ENCODE results near the gene ANKRD7.

ANKRD7 gene, protein sequence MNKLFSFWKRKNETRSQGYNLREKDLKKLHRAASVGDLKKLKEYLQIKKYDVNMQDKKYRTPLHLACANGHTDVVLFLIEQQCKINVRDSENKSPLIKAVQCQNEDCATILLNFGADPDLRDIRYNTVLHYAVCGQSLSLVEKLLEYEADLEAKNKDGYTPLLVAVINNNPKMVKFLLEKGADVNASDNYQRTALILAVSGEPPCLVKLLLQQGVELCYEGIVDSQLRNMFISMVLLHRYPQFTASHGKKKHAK

DNA sequence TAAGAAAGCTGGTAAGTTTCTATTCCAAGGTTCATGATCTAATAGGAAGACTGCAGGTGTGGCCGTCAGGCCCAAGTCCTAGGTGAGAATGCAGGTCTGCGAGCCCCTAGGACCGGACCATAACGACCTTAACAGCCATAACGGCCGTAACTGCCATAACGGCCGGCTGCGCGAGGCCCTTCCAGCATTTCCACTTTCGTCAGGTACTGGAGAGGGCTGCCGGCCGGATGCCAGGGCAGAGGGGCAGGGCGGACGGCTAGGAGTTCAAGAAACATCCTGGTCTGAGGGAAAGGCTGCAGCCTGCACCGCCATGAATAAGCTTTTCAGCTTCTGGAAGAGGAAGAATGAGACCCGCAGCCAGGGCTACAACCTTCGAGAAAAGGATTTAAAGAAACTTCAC, at the start of gene ANKRD7:
ANKRD7 (plus strand) TSS at position 184 of the 400 bp plus-strand sequence; CDS start at position 311, 127 bp downstream.
- no peak within 1 kb of the TSS for H3K4me3 ChIP-seq (ENCODE audit: low read length)
- no peak for TF ChIP-seq ZNF274 (IDR thresholded peaks at IDR 0.05; ENCODE audit: low read depth, low read length)

DNA sequence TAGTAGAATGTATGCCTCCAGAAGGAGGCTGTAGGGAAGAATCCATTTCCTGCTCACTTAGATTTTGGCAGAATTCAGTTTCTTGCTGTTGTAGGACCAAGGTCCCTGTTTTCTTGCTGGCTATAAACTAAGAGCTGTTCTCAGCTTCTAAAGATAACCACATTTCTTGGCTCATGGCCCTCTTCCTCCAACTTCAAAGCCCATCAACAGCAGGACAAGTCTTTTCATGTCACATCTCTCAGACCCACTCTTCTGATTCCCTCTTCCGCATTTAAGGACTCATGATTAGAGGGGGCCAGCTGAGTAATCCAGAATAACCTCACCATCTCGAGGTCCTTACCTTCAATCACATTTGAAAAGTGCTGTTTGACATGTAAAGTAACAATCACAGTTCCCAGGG, 48.8 kb upstream of the ANKRD7 start:
- no peak for TF ChIP-seq ZNF274 (IDR thresholded peaks at IDR 0.05; ENCODE audit: low read depth, low read length)
- H3K4me3 ChIP-seq (ENCODE audit: low read length), result no peak overlapping the region

DNA sequence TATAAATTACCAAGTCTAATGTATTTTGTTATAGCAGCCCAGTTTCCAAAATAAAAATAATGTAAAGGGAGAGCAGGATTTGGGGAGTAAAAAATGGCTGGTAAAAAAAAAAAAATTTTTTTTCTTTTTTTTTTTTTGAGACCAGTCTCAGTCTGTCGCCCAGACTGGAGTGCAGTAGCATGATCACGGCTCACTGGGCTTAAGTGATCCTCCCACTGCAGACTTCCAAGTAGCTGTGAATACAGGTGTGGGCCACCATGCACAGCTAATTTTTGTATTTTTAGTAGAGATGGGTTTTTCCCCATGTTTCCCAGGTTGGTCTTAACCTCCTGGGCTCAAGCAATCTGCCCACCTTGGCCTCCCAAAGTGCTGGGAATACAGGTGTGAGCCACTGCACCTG, 45.3 kb upstream of the ANKRD7 start:
- H3K4me3 ChIP-seq (ENCODE audit: low read length), result no peak overlapping the region
- TF ChIP-seq ZNF274 (IDR thresholded peaks at IDR 0.05; ENCODE audit: low read depth, low read length), result no peak

DNA sequence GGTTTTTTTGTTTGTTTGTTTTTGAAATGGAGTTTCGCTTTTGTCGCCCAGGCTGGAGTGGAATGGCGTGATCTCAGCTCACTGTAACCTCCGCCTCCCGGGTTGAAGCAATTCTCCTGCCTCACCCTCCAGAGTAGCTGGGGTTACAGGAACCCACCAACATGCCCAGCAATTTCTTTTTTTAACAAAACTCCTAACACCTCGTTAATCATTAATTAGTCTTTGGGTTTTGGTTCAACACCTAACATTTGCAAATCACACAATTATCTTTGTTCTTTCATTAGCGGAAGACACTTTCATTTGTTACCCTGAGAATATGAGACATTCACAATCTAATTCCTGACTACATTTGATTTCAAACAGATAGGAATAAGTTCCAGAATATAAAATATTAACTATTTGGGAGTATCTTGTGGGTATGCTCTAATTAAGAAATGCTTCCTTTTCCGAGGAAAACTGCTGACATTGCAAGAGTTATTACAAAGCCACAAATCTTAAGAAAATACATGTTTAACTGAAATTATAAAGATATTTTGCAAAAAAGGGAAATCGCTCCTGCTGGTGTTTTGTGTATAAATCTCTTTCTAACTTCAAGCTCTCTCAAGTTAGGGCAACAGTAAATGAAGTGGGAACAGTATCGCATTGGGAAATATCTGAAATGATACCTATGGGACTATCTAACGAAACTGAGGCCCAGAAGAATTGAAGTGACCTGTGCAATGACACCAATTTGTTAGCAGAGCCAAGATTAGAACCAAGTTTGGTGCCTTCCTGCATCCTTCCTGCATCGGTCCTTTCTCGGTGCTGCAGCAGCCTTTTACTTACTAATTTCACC, 41.7 kb upstream of the ANKRD7 start:
- H3K4me3 ChIP-seq (ENCODE audit: low read length), result peak overlapping the region; percentile 97
- TF ChIP-seq ZNF274 (IDR thresholded peaks at IDR 0.05; ENCODE audit: low read depth, low read length), result no peak

DNA sequence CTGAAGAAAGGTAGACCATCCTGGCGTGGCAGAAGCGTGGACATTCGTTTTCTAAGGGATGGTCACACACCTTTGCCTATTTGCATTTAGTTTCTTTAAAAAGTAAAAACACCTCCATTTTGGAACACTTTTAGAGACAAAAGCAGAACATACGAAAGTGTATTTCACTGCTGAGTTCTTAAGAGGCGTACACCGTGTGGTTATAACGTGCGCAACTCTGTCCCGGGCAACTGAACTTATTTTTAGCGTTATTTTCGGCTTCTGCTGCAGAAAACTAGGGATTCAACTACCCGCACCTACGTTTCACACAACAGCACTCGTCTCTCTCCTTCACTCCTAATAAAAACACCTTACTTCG, 41.1 kb upstream of the ANKRD7 start:
- H3K4me3 ChIP-seq (ENCODE audit: low read length), result peak overlapping the region; percentile 97

DNA sequence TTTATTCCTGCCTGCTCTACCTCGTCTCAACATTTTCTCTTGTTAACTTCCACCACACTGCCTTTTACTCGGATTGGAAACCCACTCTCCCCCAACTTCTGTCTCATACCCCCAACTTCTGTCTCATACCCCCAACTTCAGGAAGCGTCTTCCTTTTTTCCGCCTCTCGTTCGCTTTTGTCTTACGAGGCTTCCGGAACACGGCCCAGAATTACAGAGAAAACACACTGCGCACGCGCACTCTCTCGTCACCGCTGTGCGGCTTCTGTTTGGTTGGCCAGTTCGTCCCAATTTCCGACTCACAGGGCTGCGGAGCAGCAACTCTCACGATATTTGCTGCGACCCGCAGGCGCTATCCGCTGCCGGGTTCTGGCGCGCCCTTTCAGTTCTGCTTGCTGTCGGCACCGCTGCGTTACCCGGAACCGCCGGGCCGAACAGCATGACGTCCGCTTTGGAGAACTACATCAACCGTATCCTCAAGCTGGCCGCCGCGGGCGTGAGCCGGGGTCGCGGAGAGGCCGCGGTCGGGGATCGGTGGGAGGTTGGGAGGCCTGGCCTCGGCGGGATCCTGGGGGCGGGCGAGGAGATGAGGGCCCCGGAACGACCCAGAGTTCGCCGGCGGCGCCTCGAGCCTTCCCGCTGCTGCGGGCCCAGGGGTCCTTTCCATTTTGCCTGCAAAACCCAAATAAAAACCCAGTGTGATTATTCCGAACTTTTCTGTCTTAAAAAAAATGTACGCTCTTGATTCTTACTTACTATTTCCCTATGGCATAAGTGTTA, 40.5 kb upstream of the ANKRD7 start, which contains the start of gene LSM8:
LSM8 (plus strand) TSS at position 379 of the 779 bp plus-strand sequence; CDS start at position 439, 60 bp downstream.
- peak within 1 kb of the TSS; percentile 97 for H3K4me3 ChIP-seq (ENCODE audit: low read length)
- no peak for TF ChIP-seq ZNF274 (IDR thresholded peaks at IDR 0.05; ENCODE audit: low read depth, low read length)

More for the DNA sequence above, 41.1 kb upstream of the ANKRD7 start:
- TF ChIP-seq ZNF274 (IDR thresholded peaks at IDR 0.05; ENCODE audit: low read depth, low read length), result no peak

DNA sequence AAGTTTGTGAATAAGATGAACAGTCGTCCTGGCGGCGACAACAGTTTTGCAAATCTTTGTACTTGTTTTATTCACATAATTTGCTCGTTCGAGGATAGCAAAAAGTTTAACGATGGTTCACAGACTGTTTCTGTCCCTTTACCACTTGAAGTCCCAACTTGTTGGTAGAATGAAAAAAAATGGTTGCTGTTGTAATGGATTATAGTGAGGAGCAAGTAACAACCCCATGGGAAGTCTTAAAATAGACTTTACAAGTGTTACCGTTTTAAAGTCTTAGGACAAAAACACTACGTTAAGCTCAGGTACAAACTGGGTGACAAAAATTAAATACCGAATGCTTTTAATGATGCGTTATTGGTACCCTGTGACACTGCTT, 40.0 kb upstream of the ANKRD7 start:
- H3K4me3 ChIP-seq (ENCODE audit: low read length), result peak overlapping the region; percentile 97
- TF ChIP-seq ZNF274 (IDR thresholded peaks at IDR 0.05; ENCODE audit: low read depth, low read length), result no peak

DNA sequence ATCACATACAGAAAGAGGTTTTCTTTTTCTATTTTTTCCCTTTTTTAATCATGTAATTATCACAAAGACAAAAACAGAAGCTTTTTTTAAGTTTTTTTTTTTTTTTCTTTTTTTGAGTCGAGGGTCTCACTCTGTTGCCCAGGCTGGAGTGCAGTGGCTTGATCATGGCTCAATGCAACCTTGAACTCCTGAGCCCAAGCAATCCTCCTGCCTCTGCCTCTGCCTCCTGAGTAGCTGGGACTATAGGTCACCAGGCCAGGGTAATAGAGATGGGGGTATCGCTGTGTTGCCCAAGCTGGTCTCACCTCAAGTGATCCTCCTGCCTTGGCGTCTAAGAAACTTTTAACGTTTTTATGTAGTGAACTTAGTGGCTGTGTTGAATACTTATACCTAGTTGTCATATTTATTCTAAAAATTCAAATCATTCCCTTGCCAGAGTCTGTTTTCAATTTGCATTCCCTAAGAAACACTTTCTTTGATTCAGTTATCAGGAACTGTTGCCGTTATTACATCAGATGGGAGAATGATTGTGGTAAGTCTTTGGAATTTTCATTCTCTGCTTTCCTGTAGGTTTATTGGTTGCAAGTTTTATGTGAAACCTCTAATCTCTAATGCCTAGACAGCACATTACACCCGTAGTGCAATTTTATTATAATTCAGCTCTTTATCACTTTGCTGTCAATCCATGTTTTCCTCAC, 39.2 kb upstream of the ANKRD7 start:
- TF ChIP-seq ZNF274 (IDR thresholded peaks at IDR 0.05; ENCODE audit: low read depth, low read length), result no peak
- peak overlapping the region; percentile 97 for H3K4me3 ChIP-seq (ENCODE audit: low read length)

DNA sequence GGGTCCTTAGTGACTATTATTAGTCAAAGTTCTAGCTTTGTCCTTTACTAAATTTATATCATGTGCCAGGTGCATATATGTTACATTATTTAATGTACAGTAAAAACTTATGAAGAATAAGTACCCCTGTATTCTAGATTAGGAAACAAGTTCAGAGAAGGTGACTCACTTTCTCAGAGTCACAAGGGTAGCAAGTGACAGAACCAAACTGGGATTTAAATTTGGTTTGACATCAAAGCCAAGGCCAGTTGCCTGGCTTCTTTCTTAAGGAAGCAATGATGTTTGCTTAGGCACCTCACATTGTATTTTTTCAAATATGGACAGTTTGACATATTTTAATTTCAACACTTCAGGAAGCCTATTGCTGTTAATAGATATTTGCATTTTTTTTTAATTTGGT, 38.0 kb upstream of the ANKRD7 start:
- TF ChIP-seq ZNF274 (IDR thresholded peaks at IDR 0.05; ENCODE audit: low read depth, low read length), result no peak
- no peak overlapping the region; the same call in 1 of the 2 replicates for H3K4me3 ChIP-seq (ENCODE audit: low read length)

DNA sequence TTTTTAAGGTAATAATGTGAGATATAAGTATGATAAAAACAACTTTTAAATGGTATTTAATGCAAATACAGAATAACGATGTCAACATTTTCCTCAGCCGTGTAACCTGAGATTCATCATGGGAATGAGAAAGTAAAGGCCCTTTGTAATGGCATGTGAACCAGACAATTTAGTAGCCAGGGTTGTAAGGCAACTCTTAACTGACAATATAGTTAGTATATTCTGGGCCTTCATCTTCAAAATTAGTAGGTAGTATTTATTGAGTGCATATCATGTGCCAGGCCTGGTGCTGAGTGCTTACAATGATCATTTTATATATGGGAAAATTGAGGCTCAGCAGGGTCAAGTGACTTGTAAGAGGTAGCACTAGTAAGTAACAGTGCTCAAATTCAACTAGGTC, 29.9 kb upstream of the ANKRD7 start:
- H3K4me3 ChIP-seq (ENCODE audit: low read length), result no peak overlapping the region

DNA sequence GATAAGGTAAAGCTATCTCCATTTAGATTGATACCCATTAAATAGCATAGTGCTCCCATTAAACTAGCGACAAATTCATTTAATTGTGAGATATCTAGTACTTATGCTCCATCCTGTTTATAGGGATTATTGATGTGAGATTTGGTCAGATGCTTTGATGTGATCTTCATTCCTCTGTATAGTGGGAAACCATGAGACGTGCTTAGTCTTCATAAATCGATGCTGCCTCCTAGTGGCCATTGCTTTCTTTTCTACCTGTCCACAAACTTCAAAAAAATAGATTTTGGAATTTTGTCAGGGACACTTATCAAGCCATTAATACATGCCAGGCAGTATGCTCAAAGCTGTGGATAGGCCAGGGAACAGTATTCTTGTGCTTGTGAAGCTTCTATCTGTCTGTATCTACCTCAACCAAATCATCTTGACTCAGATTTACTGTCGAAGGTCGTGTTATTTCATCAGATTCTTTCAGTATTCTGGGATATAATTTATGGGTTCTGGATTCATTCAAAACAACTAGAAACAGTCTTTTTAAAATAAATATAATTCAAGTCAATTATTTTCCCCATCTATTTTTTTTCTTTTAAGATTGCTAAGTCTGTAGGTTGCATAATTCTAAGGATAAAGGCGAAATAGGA, 28.5 kb upstream of the ANKRD7 start:
- H3K4me3 ChIP-seq (ENCODE audit: low read length), result no peak overlapping the region
- no peak for TF ChIP-seq ZNF274 (IDR thresholded peaks at IDR 0.05; ENCODE audit: low read depth, low read length)

More for the DNA sequence above, 29.9 kb upstream of the ANKRD7 start:
- no peak for TF ChIP-seq ZNF274 (IDR thresholded peaks at IDR 0.05; ENCODE audit: low read depth, low read length)

DNA sequence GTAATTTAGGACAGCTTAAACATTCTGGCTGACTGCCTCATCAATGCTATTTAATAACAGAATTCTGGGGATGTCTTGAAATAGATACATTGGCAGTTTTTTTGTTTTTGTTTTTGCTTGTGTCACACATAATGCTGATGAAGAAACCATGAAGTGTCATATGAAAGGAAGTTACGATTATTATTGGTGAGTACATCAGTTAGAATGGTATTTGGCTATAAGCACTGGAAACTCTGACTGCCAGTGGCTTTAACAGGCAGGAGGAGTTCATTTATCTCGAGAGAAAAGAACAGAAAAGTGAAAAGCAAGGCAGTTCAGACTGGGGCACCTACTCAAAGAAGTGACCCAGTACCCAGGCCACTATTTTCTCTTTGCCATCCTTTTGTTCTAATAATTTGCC, 22.4 kb upstream of the ANKRD7 start:
- TF ChIP-seq ZNF274 (IDR thresholded peaks at IDR 0.05; ENCODE audit: low read depth, low read length), result no peak
- no peak overlapping the region for H3K4me3 ChIP-seq (ENCODE audit: low read length)

DNA sequence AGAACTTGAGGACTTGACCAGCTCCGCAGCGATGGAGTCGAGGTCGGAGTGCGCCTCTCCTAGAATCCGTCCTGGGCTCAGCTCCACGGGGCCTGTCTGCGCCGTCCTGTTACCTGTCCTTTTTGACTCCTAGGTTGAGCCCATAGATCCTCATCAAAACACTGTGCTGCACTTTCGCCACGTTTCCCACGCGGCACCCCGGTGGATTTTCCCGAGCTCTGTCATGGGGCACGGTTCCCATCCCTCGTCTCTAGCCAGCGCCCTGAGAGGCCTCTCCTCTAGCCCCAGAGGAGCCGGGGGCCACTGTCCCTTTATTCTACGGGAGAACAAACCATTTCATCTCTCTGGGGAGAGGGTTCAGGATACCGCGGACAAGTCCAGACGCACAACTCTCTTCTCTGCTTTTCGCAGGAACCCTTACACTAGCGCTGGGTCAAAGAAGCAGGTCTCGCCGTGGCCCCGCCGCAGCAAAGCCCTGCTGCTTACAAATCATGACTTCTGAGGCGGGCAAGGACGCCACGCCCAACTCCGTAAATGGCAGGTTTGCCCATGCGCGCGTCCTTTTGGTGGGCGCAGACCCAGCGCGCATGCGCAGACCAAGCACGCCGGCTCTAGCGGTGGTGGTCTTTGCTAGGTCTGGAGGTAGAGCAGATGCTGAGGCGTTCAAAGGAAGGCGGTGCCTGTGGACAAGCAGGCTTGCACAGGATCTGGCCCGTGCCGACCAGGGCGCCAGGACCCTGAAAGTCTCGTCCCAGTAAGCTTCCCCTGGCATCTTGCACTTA, 10.3 kb upstream of the ANKRD7 start:
- TF ChIP-seq ZNF274 (IDR thresholded peaks at IDR 0.05; ENCODE audit: low read depth, low read length), result no peak
- peak overlapping the region; percentile 55; the same call in 1 of the 2 replicates for H3K4me3 ChIP-seq (ENCODE audit: low read length)

All from GM08714 (cell line).